HG03342 (cell line): ENCODE measurements around the gene EPS8L2.

Source experiments
- ATAC-seq: cut with Tn5 transposase; IDR thresholded peaks from one replicate; pipeline ENCODE4 v1.9.1; 2021; ENCODE audit warnings: mild to moderate bottlenecking, moderate library complexity; ENCODE audit not compliant: unreplicated experiment

EPS8L2 gene

GRCh38 chr11:748007-748359, 42.0 kb downstream of the EPS8L2 start:
- peak; percentile 5 for ATAC-seq

- no peak for ATAC-seq
These were observed 43.7 kb downstream of the EPS8L2 start for GRCh38 chr11:749731-750130.

- no peak for ATAC-seq
These were observed 54.2 kb downstream of the EPS8L2 start for GRCh38 chr11:760236-760635.

- no peak for ATAC-seq
These were observed 55.6 kb downstream of the EPS8L2 start for GRCh38 chr11:761526-762108.

- ATAC-seq: no peak
These were observed 56.5 kb downstream of the EPS8L2 start for GRCh38 chr11:762421-763072.

GRCh38 chr11:763073-763463, 57.0 kb downstream of the EPS8L2 start:
- ATAC-seq: no peak

- ATAC-seq: no peak
These were observed 57.7 kb downstream of the EPS8L2 start for GRCh38 chr11:763549-764321.

- ATAC-seq: no peak
These were observed 58.4 kb downstream of the EPS8L2 start for GRCh38 chr11:764322-765024.

- no peak for ATAC-seq
These were observed 59.2 kb downstream of the EPS8L2 start for GRCh38 chr11:765025-765801.

GRCh38 chr11:765802-766091, 59.7 kb downstream of the EPS8L2 start:
- no peak for ATAC-seq

- no peak for ATAC-seq
These were observed 60.3 kb downstream of the EPS8L2 start for GRCh38 chr11:766106-766935.

- no peak for ATAC-seq
These were observed 60.8 kb downstream of the EPS8L2 start for GRCh38 chr11:766936-767210.

GRCh38 chr11:767238-767637, 61.2 kb downstream of the EPS8L2 start:
- no peak for ATAC-seq

- no peak for ATAC-seq
These were observed 64.0 kb downstream of the EPS8L2 start for GRCh38 chr11:769887-770641.

GRCh38 chr11:770642-771616, 64.9 kb downstream of the EPS8L2 start:
- no peak for ATAC-seq

- no peak for ATAC-seq
These were observed 65.7 kb downstream of the EPS8L2 start for GRCh38 chr11:771617-772204.

- ATAC-seq: no peak
These were observed 66.7 kb downstream of the EPS8L2 start for GRCh38 chr11:772429-773390.
